Thymus (tissue), 11 donors: Measurements from ENCODE around the gene CASKIN1. TPM values are rescaled to one million over a fixed set of nuclear protein-coding genes. Genes with fewer than 3 reads are reported as not detected.
A peak's percentile ranks its signal among the peaks of the same experiment; 100 is the strongest.
"Not testable (repeated sequence)": the region's sequence is repeated elsewhere in the genome, so short reads cannot be mapped to it uniquely, and the experiment has no call there.

Experiments
- DNase-seq, 9 donors: peaks; one replicate each; pipeline ENCODE4 v3.0.0-alpha.2; 2013; ENCODE audit warnings: low spot score in 9 of 9, low read depth in 6 of 9, missing footprints in 1 of 9
- H3K27ac ChIP-seq, 2 donors: one replicate each; pipeline ENCODE4 v1.5.1; 2013; ENCODE audit warnings: control low read depth in 1 of 2, low read depth in 1 of 2, low read length in 1 of 2, mild to moderate bottlenecking in 1 of 2, moderate library complexity in 1 of 2
- H3K27me3 ChIP-seq, 2 donors: one replicate each; pipeline ENCODE4 v1.5.1; 2013; ENCODE audit warnings: low read length in 1 of 2; ENCODE audit not compliant: control insufficient read depth in 2 of 2, insufficient read depth in 1 of 2
- H3K36me3 ChIP-seq, 2 donors: one replicate each; pipeline ENCODE4 v1.5.1; 2013; ENCODE audit warnings: low read length in 1 of 2, mild to moderate bottlenecking in 1 of 2, moderate library complexity in 1 of 2; ENCODE audit not compliant: control insufficient read depth in 2 of 2, insufficient read depth in 2 of 2
- H3K4me1 ChIP-seq, 2 donors: one replicate each; pipeline ENCODE4 v1.5.1; 2013; ENCODE audit warnings: low read length in 2 of 2; ENCODE audit not compliant: control insufficient read depth in 2 of 2, insufficient read depth in 2 of 2
- H3K4me3 ChIP-seq, 2 donors: one replicate each; pipeline ENCODE4 v1.5.1; 2013; ENCODE audit warnings: low read length in 2 of 2, control low read depth in 1 of 2, mild to moderate bottlenecking in 1 of 2
- H3K9me3 ChIP-seq, 2 donors: one replicate each; pipeline ENCODE4 v1.5.1; 2013; ENCODE audit warnings: low read length in 1 of 2, mild to moderate bottlenecking in 1 of 2; ENCODE audit not compliant: control insufficient read depth in 2 of 2, insufficient read depth in 1 of 2
- WGBS: extraction: QIAGEN DNeasy Blood & Tissue Kit; methylation state at CpG from one replicate; pipeline ENCODE4 v1.1.7; 2013; 5-methylcytosine and 5-hydroxymethylcytosine counted together
- polyA plus RNA-seq: library from polyadenylated mRNA; stranded (reverse); fragments of 200-250 nt; gene quantifications from one replicate; pipeline ENCODE4 v1.2.3, GENCODE V29; 2013
- total RNA-seq: library from RNA; stranded (reverse); fragments of 120-200 nt; gene quantifications from one replicate; pipeline ENCODE4 v1.2.4, GENCODE V29; 2013
- donor health status: healthy.

CASKIN1 gene
- total and polyA plus RNA-seq, 2 donors = 0.05 to 0.48 TPM

DNA sequence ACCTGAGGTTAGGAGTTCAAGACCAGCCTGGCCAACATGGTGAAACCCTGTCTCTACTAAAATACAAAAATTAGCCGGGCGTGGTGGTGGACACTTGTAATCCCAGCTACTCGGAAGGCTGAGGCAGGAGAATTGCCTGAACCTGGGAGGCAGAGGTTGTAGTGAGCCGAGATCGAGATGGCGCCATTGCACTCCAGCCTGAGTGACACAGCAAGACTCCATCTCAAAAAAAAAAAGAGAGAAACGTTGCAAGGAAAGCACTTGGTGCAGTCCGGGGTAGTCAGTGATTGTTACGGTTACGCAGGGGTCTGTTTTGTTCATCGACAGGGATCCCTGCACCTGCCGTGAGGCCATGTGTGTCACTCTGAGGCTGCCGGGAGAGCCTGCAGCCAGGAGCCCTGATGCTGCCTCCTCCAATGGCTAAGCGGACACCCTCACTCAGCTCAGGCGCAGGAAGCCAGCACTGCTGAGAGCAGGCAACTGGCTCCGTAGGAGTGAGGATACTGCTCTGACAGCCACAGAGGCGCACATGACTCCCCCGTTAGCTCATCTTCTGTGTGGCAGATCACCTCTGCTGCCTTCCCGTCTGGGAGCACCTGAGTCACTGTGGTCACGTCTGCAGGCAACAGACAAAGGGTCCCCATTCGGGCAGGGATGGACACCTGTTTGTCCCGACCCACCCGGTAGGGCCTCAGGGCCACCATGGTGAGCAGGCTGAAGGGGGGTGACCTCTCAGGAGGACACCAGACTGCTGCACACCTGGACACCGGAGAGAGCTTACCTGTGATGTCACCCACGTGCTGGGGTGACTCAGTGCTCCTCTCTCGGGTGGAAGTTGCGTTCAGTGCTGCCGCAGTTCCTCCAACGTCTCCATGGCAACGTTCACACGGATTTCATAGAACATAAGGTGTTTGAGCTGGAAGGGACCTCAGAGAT is 53.2 kb downstream of the CASKIN1 start:
- Histone ChIP-seq H3K4me1 (peaks cover 0 to 11% of the 10 kb centered on the region in 2 donors), H3K36me3 (no peaks in the 10 kb centered on the region), H3K27ac (no peak overlapping the region), H3K4me3 (no peak overlapping the region), H3K9me3 (no peaks in the 10 kb centered on the region), H3K27me3 (peaks cover 13 to 34% of the 10 kb centered on the region in 2 donors)
- no peak for DNase-seq
- WGBS = 79% methylated on average over 31 of the region's 31 CpGs

- WGBS = under 1% methylated on average over 62 of the region's 81 CpGs
Measured at GRCh38 chr16:2135770-2136490, 60.5 kb downstream of the CASKIN1 start, which contains the start of gene PKD1. Gene PKD1, minus strand, starts transcription at chr16:2135898. Its CDS starts 209 bp downstream, at chr16:2135689.

DNA sequence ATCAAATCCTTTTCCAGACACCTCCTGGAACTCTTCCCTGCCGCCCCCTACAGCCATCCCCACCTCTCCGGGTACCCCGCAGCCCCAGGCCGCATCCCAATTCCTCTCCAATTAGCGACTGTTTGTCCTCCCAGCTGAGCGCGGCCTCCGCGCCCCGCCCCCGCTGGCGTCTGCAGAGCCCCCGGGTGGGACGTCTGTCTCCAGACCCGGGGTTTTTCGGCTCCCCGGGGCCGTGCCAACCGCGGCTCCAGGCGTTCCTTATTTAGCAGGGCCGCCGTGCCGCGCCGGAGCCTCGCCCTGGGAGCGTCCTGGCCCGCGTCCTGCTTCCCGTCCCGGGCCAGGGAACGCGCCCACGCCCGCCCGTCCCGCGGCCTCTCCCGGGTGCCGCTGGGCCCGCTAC is 61.3 kb downstream of the CASKIN1 start:
- H3K27ac ChIP-seq, DNase-seq: not testable (repeated sequence)
- WGBS = 0% methylated on average over 30 of the region's 42 CpGs

More at GRCh38 chr16:2135770-2136490, 60.5 kb downstream of the CASKIN1 start, which contains the start of gene PKD1:
- peak within 1 kb of the TSS; percentile 35 to 47 for H3K4me3 ChIP-seq
- H3K27me3 ChIP-seq, H3K9me3 ChIP-seq, H3K36me3 ChIP-seq: not testable (repeated sequence)
- H3K4me1 ChIP-seq = peaks cover 0 to 10% of the 10 kb centered on the region in 2 donors
- DNase-seq = peak; percentile 80 to 97 (median 92)
- peak within 1 kb of the TSS; percentile 52 to 69 for H3K27ac ChIP-seq

DNA sequence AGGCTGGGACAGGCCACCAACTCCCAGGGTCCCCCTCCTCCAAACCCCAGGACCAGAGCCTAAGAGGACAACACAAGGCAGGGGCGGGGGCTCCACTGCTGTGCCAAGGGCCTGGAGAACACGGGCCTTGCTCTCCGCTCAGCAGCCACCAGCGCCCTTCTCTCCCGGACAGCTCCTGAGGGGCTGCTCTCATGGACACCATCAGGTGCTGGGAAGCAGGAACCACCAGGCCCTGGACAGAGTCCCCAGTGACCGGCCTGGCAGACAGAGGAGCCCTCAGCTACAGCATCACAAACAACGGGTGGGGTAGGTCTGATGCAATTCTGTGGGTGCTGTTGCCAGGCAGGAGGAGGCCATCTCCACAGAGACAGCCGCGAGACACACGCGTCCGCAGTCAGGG is 62.6 kb downstream of the CASKIN1 start:
- 94% methylated on average over 6 of the region's 12 CpGs for WGBS
- H3K4me3 ChIP-seq, H3K27me3 ChIP-seq, DNase-seq, H3K9me3 ChIP-seq, H3K27ac ChIP-seq, H3K36me3 ChIP-seq: not testable (repeated sequence)
- peaks cover 0 to 10% of the 10 kb centered on the region in 2 donors for H3K4me1 ChIP-seq

More for the DNA sequence above, 61.3 kb downstream of the CASKIN1 start:
- H3K4me1 ChIP-seq, H3K9me3 ChIP-seq, H3K27me3 ChIP-seq, H3K36me3 ChIP-seq: not testable (repeated sequence)
- H3K4me3 ChIP-seq = peak overlapping the region; percentile 35 to 47

- H3K4me1 ChIP-seq = peaks cover 6 to 19% of the 10 kb centered on the region in 2 donors
- H3K36me3 ChIP-seq, H3K9me3 ChIP-seq, DNase-seq, H3K4me3 ChIP-seq, H3K27ac ChIP-seq, H3K27me3 ChIP-seq: not testable (repeated sequence)
- 94% methylated on average over 22 of the region's 22 CpGs for WGBS
Measured at GRCh38 chr16:2129890-2130447, 66.4 kb downstream of the CASKIN1 start.

DNA sequence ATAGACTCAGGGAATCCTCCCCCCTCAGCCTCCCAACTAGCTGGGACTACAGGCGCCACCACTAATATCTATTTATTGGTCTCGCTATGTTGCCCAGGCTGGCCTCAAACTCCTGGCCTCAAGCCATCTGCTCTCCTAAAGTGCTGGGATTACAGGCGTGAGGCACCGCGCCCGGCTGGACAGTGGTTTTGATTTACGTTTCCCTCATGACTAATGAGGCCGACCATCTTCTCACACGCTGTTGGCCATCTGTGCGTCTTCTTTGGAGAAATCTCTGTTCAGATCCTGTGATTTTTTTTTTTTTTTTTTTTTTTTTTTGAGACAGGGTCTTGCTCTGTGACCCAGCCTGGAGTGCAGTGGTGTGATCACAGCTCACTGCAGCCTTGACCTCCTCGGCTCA is 67.2 kb downstream of the CASKIN1 start:
- peaks cover 6 to 26% of the 10 kb centered on the region in 2 donors for H3K4me1 ChIP-seq
- 97% methylated on average over 9 of the region's 11 CpGs for WGBS
- H3K4me3 ChIP-seq = not testable (repeated sequence)

DNA sequence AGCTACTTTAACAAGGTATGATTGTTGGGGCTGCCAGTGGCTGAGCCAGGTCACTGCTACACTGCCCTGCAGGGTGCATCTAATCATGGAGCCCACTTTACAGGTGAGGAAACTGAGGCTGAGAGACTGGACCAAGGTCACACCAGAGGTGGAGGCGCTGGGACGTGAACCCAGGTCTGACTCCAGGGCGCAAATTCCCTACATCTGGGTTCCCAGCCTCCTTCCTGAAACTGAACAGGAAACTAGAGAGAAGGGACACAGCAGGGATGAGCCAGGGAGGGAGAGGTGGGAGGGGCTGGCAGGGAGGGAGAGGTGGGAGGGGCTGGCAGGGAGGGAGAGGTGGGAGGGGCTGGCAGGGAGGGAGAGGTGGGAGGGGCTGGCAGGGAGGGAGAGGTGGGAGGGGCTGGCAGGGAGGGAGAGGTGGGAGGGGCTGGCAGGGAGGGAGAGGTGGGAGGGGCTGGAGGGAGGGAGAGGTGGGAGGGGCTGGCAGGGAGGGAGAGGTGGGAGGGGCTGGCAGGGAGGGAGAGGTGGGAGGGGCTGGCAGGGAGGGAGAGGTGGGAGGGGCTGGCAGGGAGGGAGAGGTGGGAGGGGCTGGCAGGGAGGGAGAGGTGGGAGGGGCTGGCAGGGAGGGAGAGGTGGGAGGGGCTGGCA is 68.7 kb downstream of the CASKIN1 start:
- peaks cover 6 to 27% of the 10 kb centered on the region in 2 donors for H3K4me1 ChIP-seq
- 92% methylated on average over 3 of the region's 3 CpGs for WGBS
- DNase-seq, H3K27me3 ChIP-seq, H3K4me3 ChIP-seq, H3K36me3 ChIP-seq, H3K9me3 ChIP-seq: not testable (repeated sequence)
- H3K27ac ChIP-seq = peak overlapping the region in 1 of 2 donors; percentile 55

More for the DNA sequence above, 67.2 kb downstream of the CASKIN1 start:
- H3K27ac ChIP-seq, H3K36me3 ChIP-seq, H3K9me3 ChIP-seq, H3K27me3 ChIP-seq, DNase-seq: not testable (repeated sequence)
